NT2/D1 (cell line): ENCODE results near the gene RIC1.

ENCODE experiments used
- YY1 ChIP-seq: IDR thresholded peaks from 2 replicates; pipeline ENCODE4 v1.6.1; 2011; ENCODE audit not compliant: insufficient read length, insufficient read depth
- ZNF274 ChIP-seq: IDR thresholded peaks from 2 replicates; pipeline ENCODE4 v1.6.1; 2011; ENCODE audit warnings: mild to moderate bottlenecking, low read depth, low read length

- TF ChIP-seq YY1 (no peak), ZNF274 (no peak)
Measured at GRCh38 chr9:5764130-5764868, 135.4 kb downstream of the RIC1 start.
